HL-60 (cell line): ENCODE results near the gene CLEC20A.

Experiments
- DNase-seq, 2 experiments: peaks; one replicate each; pipeline ENCODE4 v3.0.0-alpha.2; 2010 to 2020; ENCODE audit warnings: low read depth in 1 of 2, low spot score in 1 of 2
- H3K27ac ChIP-seq: fragments of 250-450 bp; sonication (Bioruptor Pico); replicated peaks from 2 replicates; pipeline ENCODE4 v1.5.1; 2020; ENCODE audit warnings: mild to moderate bottlenecking, moderate library complexity
- H3K27me3 ChIP-seq: fragments of 250-450 bp; sonication (Bioruptor Pico); 2 replicates; pipeline ENCODE4 v1.5.1; 2021; ENCODE audit warnings: mild to moderate bottlenecking, moderate library complexity; ENCODE audit not compliant: insufficient read depth, poor library complexity, severe bottlenecking
- H3K4me3 ChIP-seq: replicated peaks from 2 replicates; pipeline ENCODE4 v1.5.1; 2011; ENCODE audit warnings: mild to moderate bottlenecking, control low read depth, low read length; ENCODE audit not compliant: insufficient read depth
- CTCF ChIP-seq: IDR thresholded peaks from one replicate; pipeline ENCODE4 v1.5.1; 2011; ENCODE audit warnings: low read length, control low read depth, inconsistent platforms; ENCODE audit not compliant: insufficient read depth
- GABPA ChIP-seq: IDR thresholded peaks from 2 replicates; pipeline ENCODE4 v1.6.1; 2012; ENCODE audit warnings: low read depth
- POLR2AphosphoS5 ChIP-seq: IDR thresholded peaks from 2 replicates; pipeline ENCODE4 v1.6.1; 2012; ENCODE audit warnings: low read depth
- REST ChIP-seq: IDR thresholded peaks from 2 replicates; pipeline ENCODE4 v1.6.1; 2012; ENCODE audit warnings: low read depth; ENCODE audit not compliant: insufficient replicate concordance
- SPI1 ChIP-seq: IDR thresholded peaks from 2 replicates; pipeline ENCODE4 v1.6.1; 2012; ENCODE audit warnings: low read depth, mild to moderate bottlenecking, borderline replicate concordance

Gene CLEC20A

GRCh38 chr1:178436899-178437298, 59.9 kb downstream of the CLEC20A start:
- no peak for DNase-seq
- H3K4me3 ChIP-seq: no peak overlapping the region
- no peaks in the 10 kb centered on the region for H3K27me3 ChIP-seq
- H3K27ac ChIP-seq: no peak overlapping the region
- TF ChIP-seq REST (no peak), GABPA (no peak), CTCF (no peak), POLR2AphosphoS5 (no peak)

GRCh38 chr1:178434899-178435435, 61.8 kb downstream of the CLEC20A start:
- no peak overlapping the region for H3K27ac ChIP-seq
- no peak for DNase-seq
- no peak overlapping the region for H3K4me3 ChIP-seq
- TF ChIP-seq REST: no peak
- no peak for TF ChIP-seq CTCF
- no peak for TF ChIP-seq POLR2AphosphoS5
- no peak for TF ChIP-seq SPI1
- TF ChIP-seq GABPA: no peak
- H3K27me3 ChIP-seq: no peaks in the 10 kb centered on the region

- no peaks in the 10 kb centered on the region for H3K27me3 ChIP-seq
- DNase-seq: no peak
- H3K27ac ChIP-seq: no peak overlapping the region
- no peak overlapping the region for H3K4me3 ChIP-seq
- TF ChIP-seq SPI1 (no peak), CTCF (no peak), REST (no peak), GABPA (no peak), POLR2AphosphoS5 (no peak)
These were observed 62.4 kb downstream of the CLEC20A start for GRCh38 chr1:178434360-178434759.
